HCT116 (cell line): Measurements from ENCODE around the gene CES3. TPM values are rescaled to one million over a fixed set of nuclear protein-coding genes. Genes with fewer than 3 reads are reported as not detected.
"Not testable (repeated sequence)": the region's sequence is repeated elsewhere in the genome, so short reads cannot be mapped to it uniquely, and the experiment has no call there.

ENCODE experiments used
- ATAC-seq: fragments of 200-7000 bp; cut with Tn5 transposase; 2 replicates; pipeline ENCODE4 v1.9.1; 2020; ENCODE audit warnings: mild to moderate bottlenecking, moderate library complexity
- BruUV-seq: library from RNA; stranded (reverse); fragments of 400-500 nt; replicated peaks from 2 replicates; lab custom pipeline; 2021; lab: Mats Ljungman, UMichigan
- CTCF ChIA-PET: fragments of 300-600 bp; sonication (Branson Sonifier 250); formaldehyde crosslinking; loops from one replicate; lab custom pipeline; 2021; ENCODE audit warnings: antibody characterized with exemption; lab: Charles Lee
- POLR2A ChIA-PET: fragments of 300-600, 350-600 bp; sonication (Branson Sonifier 250); formaldehyde crosslinking; loops from one replicate; lab custom pipeline; 2021; ENCODE audit warnings: antibody characterized with exemption; lab: Charles Lee
- RAD21 ChIA-PET, 2 experiments: fragments of 300-600 bp; sonication (Branson Sonifier 250); formaldehyde crosslinking; loops; one replicate each; lab custom pipeline; 2023; ENCODE audit warnings: low total read pairs in 2 of 2; ENCODE audit not compliant: uncharacterized antibody in 2 of 2, unreplicated experiment in 2 of 2, low non-redundant PET in 1 of 2; lab: Charles Lee
- DNase-seq: peaks from one replicate; pipeline ENCODE4 v3.0.0-alpha.2; 2010; ENCODE audit warnings: low read depth, low spot score
- H2AFZ ChIP-seq: fragments of 200-600 bp; shearing (Covaris generic), sonication (generic); 2 replicates; pipeline ENCODE4 v1.6.1; 2017; ENCODE audit warnings: low read depth, mixed run types, mixed read lengths, antibody characterized with exemption, low read length; ENCODE audit not compliant: poor library complexity, severe bottlenecking
- H3K27ac ChIP-seq: 2 replicates; pipeline ENCODE4 v1.5.1; 2012; ENCODE audit warnings: low read depth, low read length
- H3K27me3 ChIP-seq: fragments of 200-600 bp; sonication (generic); 2 replicates; pipeline ENCODE4 v1.6.1; 2016; ENCODE audit warnings: mixed run types, low read length, mixed read lengths; ENCODE audit not compliant: insufficient read depth
- H3K36me3 ChIP-seq, 2 experiments: fragments of 200-500 bp in 1 of 2; fragments of 200-600 bp in 1 of 2; sonication (Bioruptor generic) in 1 of 2; sonication (generic) in 1 of 2; 2 replicates each; pipeline versions ENCODE4 v1.5.1 to v1.6.1; 2014 to 2016; ENCODE audit warnings: low read length in 2 of 2, inconsistent platforms in 1 of 2, mixed read lengths in 1 of 2, mixed run types in 1 of 2; ENCODE audit not compliant: insufficient read depth in 2 of 2, control insufficient read depth in 1 of 2
- H3K4me1 ChIP-seq, 2 experiments: fragments of 200-600 bp in 1 of 2; sonication (generic) in 1 of 2; 2 replicates each; pipeline versions ENCODE4 v1.5.1 to v1.6.1; 2012 to 2017; ENCODE audit warnings: low read length in 2 of 2, inconsistent platforms in 1 of 2, mild to moderate bottlenecking in 1 of 2, mixed read lengths in 1 of 2, mixed run types in 1 of 2, moderate library complexity in 1 of 2; ENCODE audit not compliant: insufficient read depth in 2 of 2, control insufficient read depth in 1 of 2
- H3K4me2 ChIP-seq: fragments of 200-600 bp; sonication (generic); 2 replicates; pipeline ENCODE4 v1.6.1; 2017; ENCODE audit warnings: mixed run types, low read length, mixed read lengths
- H3K4me3 ChIP-seq, 2 experiments: fragments of 200-600 bp in 1 of 2; sonication (generic) in 1 of 2; replicated peaks in 1 of 2; 2 replicates each; pipeline ENCODE4 v1.5.1; 2011 to 2016; ENCODE audit warnings: low read length in 2 of 2, control low read depth in 1 of 2, low read depth in 1 of 2, mild to moderate bottlenecking in 1 of 2, mixed read lengths in 1 of 2, mixed run types in 1 of 2
- H3K79me2 ChIP-seq: fragments of 200-600 bp; sonication (generic); 2 replicates; pipeline ENCODE4 v1.6.1; 2017; ENCODE audit warnings: mild to moderate bottlenecking, mixed run types, low read length, moderate library complexity, mixed read lengths; ENCODE audit not compliant: insufficient read depth
- H3K9ac ChIP-seq: fragments of 200-600 bp; sonication (generic); 2 replicates; pipeline ENCODE4 v1.6.1; 2016; ENCODE audit warnings: low read length, mixed read lengths
- H3K9me2 ChIP-seq: fragments of 200-600 bp; sonication (generic), shearing (Covaris generic); 2 replicates; pipeline ENCODE4 v1.6.1; 2017; ENCODE audit warnings: mixed run types, mild to moderate bottlenecking, moderate library complexity; ENCODE audit not compliant: insufficient read depth
- H3K9me3 ChIP-seq, 2 experiments: fragments of 200-500 bp in 1 of 2; fragments of 200-600 bp in 1 of 2; sonication (Bioruptor generic) in 1 of 2; sonication (generic) in 1 of 2; 2 replicates each; pipeline ENCODE4 v1.6.1; 2014 to 2017; ENCODE audit warnings: low read length in 2 of 2, mixed read lengths in 2 of 2, inconsistent platforms in 1 of 2, low read depth in 1 of 2, mild to moderate bottlenecking in 1 of 2, mixed run types in 1 of 2, moderate library complexity in 1 of 2; ENCODE audit not compliant: control insufficient read depth in 1 of 2, insufficient read depth in 1 of 2
- H4K20me1 ChIP-seq: fragments of 200-600 bp; sonication (generic), shearing (Covaris generic); 2 replicates; pipeline ENCODE4 v1.6.1; 2017; ENCODE audit warnings: mixed run types, mild to moderate bottlenecking, moderate library complexity; ENCODE audit not compliant: insufficient read depth
- CBX3 ChIP-seq: IDR thresholded peaks from 2 replicates; pipeline ENCODE4 v1.6.1; 2012; ENCODE audit warnings: low read depth
- CEBPB ChIP-seq: IDR thresholded peaks from 2 replicates; pipeline ENCODE4 v1.6.1; 2012; ENCODE audit warnings: low read depth
- EGR1 ChIP-seq: IDR thresholded peaks from 2 replicates; pipeline ENCODE4 v1.6.1; 2012; ENCODE audit warnings: low read depth
- RAD21 ChIP-seq: IDR thresholded peaks from 2 replicates; pipeline ENCODE4 v1.6.1; 2012; ENCODE audit warnings: low read depth, mild to moderate bottlenecking
- SIN3A ChIP-seq: IDR thresholded peaks from 2 replicates; pipeline ENCODE4 v1.6.1; 2012; ENCODE audit warnings: low read depth
- TCF7L2 ChIP-seq: IDR thresholded peaks from 2 replicates; pipeline ENCODE4 v1.7.0; 2011; ENCODE audit warnings: borderline replicate concordance, inconsistent platforms; ENCODE audit not compliant: insufficient read depth, insufficient read length; ENCODE audit errors: extremely low read depth
- YY1 ChIP-seq: IDR thresholded peaks from 2 replicates; pipeline ENCODE4 v1.6.1; 2011; ENCODE audit warnings: low read length, low read depth, moderate library complexity, mild to moderate bottlenecking; ENCODE audit not compliant: insufficient replicate concordance; ENCODE audit errors: extremely low read depth
- intact Hi-C: fragments of 100-400 bp; cut with micrococcal nuclease; formaldehyde crosslinking; loops from 2 replicates; pipeline ENCODE4 v1.10.0; 2022
- total RNA-seq: library from RNA; stranded (reverse); gene quantifications from one replicate; pipeline ENCODE4 v1.2.1, GENCODE V29; 2021; ENCODE audit not compliant: unreplicated experiment

The CES3 gene
- total RNA-seq, 1 experiment from 2014 or later: 10.8 TPM

GRCh38 chr16:66934138-66934838 lies 26.8 kb upstream of the CES3 start, which contains the start of gene CIAO2B (continued):
- TF ChIP-seq SIN3A: peak; percentile 75; the same call in 1 of the 2 replicates
- no peak for TF ChIP-seq RAD21
- no peak for TF ChIP-seq EGR1
- TF ChIP-seq CBX3: no peak

- BruUV-seq, H4K20me1 ChIP-seq, DNase-seq, H2AFZ ChIP-seq, intact Hi-C loops, RAD21 ChIA-PET, POLR2A ChIA-PET, H3K9me2 ChIP-seq, CTCF ChIA-PET, H3K27me3 ChIP-seq, H3K9me3 ChIP-seq: not testable (repeated sequence)
- H3K9ac ChIP-seq: peak overlapping the region; percentile 98
- peak overlapping the region; percentile 95 for H3K27ac ChIP-seq
- H3K4me2 ChIP-seq: peak overlapping the region; percentile 97
- peaks cover 0 to 26% of the 10 kb centered on the region in 2 experiments; a peak in 3 of 4 replicates for H3K4me1 ChIP-seq
- H3K79me2 ChIP-seq: peaks cover 62% of the 10 kb centered on the region
- peak overlapping the region; percentile 99 for H3K4me3 ChIP-seq
- H3K36me3 ChIP-seq: peaks cover 8 to 27% of the 10 kb centered on the region in 2 experiments; a peak in 2 of 4 replicates
- ATAC-seq: 0 out of 2 replicates have a peak, but pooled peaks have one; percentile 0
These were observed 26.2 kb upstream of the CES3 start for GRCh38 chr16:66934839-66935313.

- DNase-seq: no peak
- H3K4me1 ChIP-seq: peaks cover 0 to 26% of the 10 kb centered on the region in 2 experiments; a peak in 3 of 4 replicates
- H4K20me1 ChIP-seq: no peaks in the 10 kb centered on the region
- peaks cover 62% of the 10 kb centered on the region for H3K79me2 ChIP-seq
- BruUV-seq: no TSS peak
- H3K27me3 ChIP-seq: no peaks in the 10 kb centered on the region
- RAD21 ChIA-PET: no interaction called here
- peak within 1 kb of the TSS; percentile 97 for H3K4me2 ChIP-seq
- intact Hi-C loops: no loop called here
- H3K4me3 ChIP-seq: peak within 1 kb of the TSS; percentile 99
- H3K9me3 ChIP-seq: no peaks in the 10 kb centered on the region
- POLR2A ChIA-PET: no interaction called here
- H3K36me3 ChIP-seq: peaks cover 14 to 28% of the 10 kb centered on the region in 2 experiments; a peak in 3 of 4 replicates
- peak within 1 kb of the TSS; percentile 98 for H3K9ac ChIP-seq
- no peak for TF ChIP-seq CBX3
- no peak for TF ChIP-seq YY1
- no peak for TF ChIP-seq CEBPB
- no peak for TF ChIP-seq TCF7L2
- H2AFZ ChIP-seq: no peak within 1 kb of the TSS
- CTCF ChIA-PET: no interaction called here
- ATAC-seq: peak; percentile 39
- H3K9me2 ChIP-seq: no peaks in the 10 kb centered on the region
- peak within 1 kb of the TSS; percentile 95 for H3K27ac ChIP-seq
These were observed 25.6 kb upstream of the CES3 start, which contains the start of gene CES2 for GRCh38 chr16:66935314-66936011. TSS of gene CES2 (plus strand) at chr16:66935516. CDS start at chr16:66935636, 120 bp downstream.
